Liver (tissue), 9 donors: ENCODE data around the gene HAO2. TPM values are rescaled to one million over a fixed set of nuclear protein-coding genes. Genes with fewer than 3 reads are reported as not detected.

Source experiments
- DNase-seq: peaks from one replicate; pipeline ENCODE4 v3.0.0-alpha.2; 2017; ENCODE audit warnings: low spot score
- H3K27ac ChIP-seq, 2 donors: one replicate each; pipeline ENCODE4 v1.7.0; 2013; ENCODE audit warnings: inconsistent platforms in 2 of 2, low read length in 2 of 2, control low read depth in 1 of 2, low read depth in 1 of 2, mild to moderate bottlenecking in 1 of 2
- H3K27me3 ChIP-seq, 4 donors: one replicate each; pipeline versions ENCODE4 v1.6.1 to v1.7.0; 2013; ENCODE audit warnings: low read length in 3 of 4, inconsistent platforms in 1 of 4, mild to moderate bottlenecking in 1 of 4, moderate library complexity in 1 of 4; ENCODE audit not compliant: control insufficient read depth in 4 of 4, insufficient read depth in 4 of 4
- H3K36me3 ChIP-seq, 4 donors: one replicate each; pipeline versions ENCODE4 v1.6.1 to v1.7.0; 2013; ENCODE audit warnings: low read length in 3 of 4, mild to moderate bottlenecking in 3 of 4, low read depth in 1 of 4, moderate library complexity in 1 of 4; ENCODE audit not compliant: control insufficient read depth in 4 of 4, insufficient read depth in 3 of 4
- H3K4me1 ChIP-seq, 4 donors: one replicate each; pipeline versions ENCODE4 v1.6.1 to v1.7.0; 2013; ENCODE audit warnings: low read length in 3 of 4, mild to moderate bottlenecking in 3 of 4, moderate library complexity in 1 of 4; ENCODE audit not compliant: control insufficient read depth in 4 of 4, insufficient read depth in 4 of 4
- H3K4me3 ChIP-seq, 3 donors: one replicate each; pipeline versions ENCODE4 v1.6.1 to v1.7.0; 2013; ENCODE audit warnings: low read length in 3 of 3, control low read depth in 1 of 3, low read depth in 1 of 3, mild to moderate bottlenecking in 1 of 3
- H3K9ac ChIP-seq, 2 donors: one replicate each; pipeline ENCODE4 v1.7.0; 2013; ENCODE audit warnings: low read length in 2 of 2, mild to moderate bottlenecking in 2 of 2, moderate library complexity in 2 of 2, control low read depth in 1 of 2, low read depth in 1 of 2
- H3K9me3 ChIP-seq, 4 donors: one replicate each; pipeline versions ENCODE4 v1.6.1 to v1.7.0; 2013; ENCODE audit warnings: low read length in 3 of 4; ENCODE audit not compliant: control insufficient read depth in 4 of 4
- EGR1 ChIP-seq, 2 donors: IDR thresholded peaks; 2 replicates each; pipeline ENCODE4 v1.6.1; 2016 to 2018; ENCODE audit warnings: antibody characterized with exemption in 2 of 2, low read depth in 2 of 2
- FOXA1 ChIP-seq: IDR thresholded peaks from 2 replicates; pipeline ENCODE4 v1.6.1; 2016; ENCODE audit warnings: antibody characterized with exemption
- FOXA2 ChIP-seq: IDR thresholded peaks from 2 replicates; pipeline ENCODE4 v1.6.1; 2016; ENCODE audit warnings: antibody characterized with exemption
- GABPA ChIP-seq, 2 donors: IDR thresholded peaks in 1 of 2; conservative IDR thresholded peaks in 1 of 2; 2 replicates each; pipeline ENCODE4 v1.6.1; 2016; ENCODE audit warnings: antibody characterized with exemption in 2 of 2, mild to moderate bottlenecking in 1 of 2, moderate library complexity in 1 of 2
- HNF4A ChIP-seq, 2 donors: conservative IDR thresholded peaks; 2 replicates each; pipeline ENCODE4 v1.6.1; 2016; ENCODE audit warnings: antibody characterized with exemption in 2 of 2, mild to moderate bottlenecking in 2 of 2
- HNF4G ChIP-seq: IDR thresholded peaks from 2 replicates; pipeline ENCODE4 v1.6.1; 2016; ENCODE audit warnings: antibody characterized with exemption
- JUND ChIP-seq, 2 donors: IDR thresholded peaks; 2 replicates each; pipeline ENCODE4 v1.6.1; 2016; ENCODE audit warnings: antibody characterized with exemption in 2 of 2
- NR2F2 ChIP-seq: IDR thresholded peaks from 2 replicates; pipeline ENCODE4 v1.6.1; 2016; ENCODE audit warnings: antibody characterized with exemption
- RAD21 ChIP-seq, 2 donors: IDR thresholded peaks; 2 replicates each; pipeline ENCODE4 v1.6.1; 2016; ENCODE audit warnings: antibody characterized with exemption in 2 of 2, mild to moderate bottlenecking in 2 of 2
- RXRA ChIP-seq, 2 donors: IDR thresholded peaks; 2 replicates each; pipeline ENCODE4 v1.6.1; 2017 to 2018; ENCODE audit warnings: antibody characterized with exemption in 2 of 2, mild to moderate bottlenecking in 1 of 2
- SP1 ChIP-seq: IDR thresholded peaks from 2 replicates; pipeline ENCODE4 v1.6.1; 2018; ENCODE audit warnings: antibody characterized with exemption, mild to moderate bottlenecking
- TAF1 ChIP-seq: conservative IDR thresholded peaks from 2 replicates; pipeline ENCODE4 v1.6.1; 2016; ENCODE audit warnings: antibody characterized with exemption, mild to moderate bottlenecking
- YY1 ChIP-seq: IDR thresholded peaks from 2 replicates; pipeline ENCODE4 v1.6.1; 2016; ENCODE audit warnings: antibody characterized with exemption, mild to moderate bottlenecking
- WGBS: extraction: QIAGEN DNeasy Blood & Tissue Kit; methylation state at CpG from one replicate; pipeline ENCODE4 v1.1.7; 2013; 5-methylcytosine and 5-hydroxymethylcytosine counted together
- polyA plus RNA-seq, 2 donors: library from polyadenylated mRNA; stranded (reverse) in 1 of 2; unstranded in 1 of 2; fragments of 200-250 nt in 1 of 2; fragments of >200 nt in 1 of 2; fragmentation: Nextera tagmentation in 1 of 2; extraction: Ambion mirVana in 1 of 2; gene quantifications; one replicate each; pipeline versions ENCODE4 v1.2.1 to v1.2.3, GENCODE V29; 2013 to 2015
- total RNA-seq, 2 donors: library from RNA; depleted of rRNA; stranded (reverse); fragments of >200 nt; gene quantifications; one replicate each; pipeline ENCODE4 v1.2.3, GENCODE V29; 2014
- TF ChIP-seq, protein P1 (sequence below): IDR thresholded peaks from 2 replicates; pipeline ENCODE4 v1.6.1; 2016; ENCODE audit warnings: antibody characterized with exemption, mild to moderate bottlenecking
- TF ChIP-seq, protein P2 (sequence below): IDR thresholded peaks from 2 replicates; pipeline ENCODE4 v1.6.1; 2016; ENCODE audit warnings: antibody characterized with exemption
- TF ChIP-seq, protein P3 (sequence below): IDR thresholded peaks from 2 replicates; pipeline ENCODE4 v1.6.1; 2016; ENCODE audit warnings: antibody characterized with exemption
- TF ChIP-seq, protein P4 (sequence below): IDR thresholded peaks from 2 replicates; pipeline ENCODE4 v1.6.1; 2016; ENCODE audit warnings: antibody characterized with exemption
- donor health status: healthy.
- donor health status: healthy.
- donor health status: healthy.
- donor health status: healthy.
- donor health status: healthy.

HAO2 gene
- total and polyA plus RNA-seq, 4 donors, result 8.2 to 377 (median 150) TPM

DNA sequence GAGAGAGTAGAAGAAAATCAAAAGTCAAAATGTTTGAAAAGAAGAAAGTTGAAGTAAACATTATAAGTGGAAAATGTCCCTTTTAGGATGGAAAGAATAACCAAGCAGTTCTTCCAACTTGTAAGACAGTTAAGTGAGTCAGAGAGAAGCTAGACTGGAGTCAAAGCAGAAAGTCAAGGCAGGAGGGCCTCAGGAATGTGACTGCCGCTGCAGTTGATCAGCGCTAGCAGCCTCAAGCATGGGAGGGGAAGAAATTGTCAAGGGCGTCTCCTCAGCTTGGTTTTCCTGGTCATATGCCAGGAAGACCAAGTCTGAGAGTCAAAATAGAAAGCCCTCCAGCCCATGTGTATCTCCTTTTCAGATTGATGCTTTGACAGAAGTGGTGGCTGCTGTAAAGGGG is 23.2 kb downstream of the HAO2 start:
- TF ChIP-seq TAF1 (no peak), SP1 (no peak), NR2F2 (no peak), HNF4G (no peak)
- Histone ChIP-seq H3K9me3 (no peaks in the 10 kb centered on the region), H3K9ac (no peak overlapping the region), H3K36me3 (peaks cover 0 to 25% (median 3%) of the 10 kb centered on the region in 4 donors), H3K4me3 (no peak overlapping the region), H3K27me3 (no peaks in the 10 kb centered on the region), H3K27ac (no peak overlapping the region), H3K4me1 (peaks cover 9 to 66% (median 33%) of the 10 kb centered on the region in 4 donors)
- 93% methylated on average over 3 of the region's 3 CpGs for WGBS
- DNase-seq, result no peak

DNA sequence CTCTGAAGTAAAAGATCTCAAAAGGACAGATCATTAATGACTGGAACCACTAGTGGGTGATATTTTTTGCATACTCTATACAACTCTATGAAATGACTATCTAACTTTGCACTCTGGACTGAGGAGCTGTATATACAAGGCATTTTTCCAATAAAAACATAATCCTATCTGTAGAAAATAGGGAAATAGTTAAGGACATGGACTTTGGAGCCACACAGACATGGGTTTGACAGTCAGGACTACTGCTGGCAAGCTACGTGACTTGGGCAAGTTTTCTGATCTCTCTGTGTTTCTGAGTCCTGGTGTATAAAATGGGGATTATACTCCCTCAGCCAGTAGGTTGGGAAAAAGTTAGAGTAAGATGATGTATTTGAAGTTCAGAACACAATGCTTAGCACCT is 25.5 kb downstream of the HAO2 start:
- no peaks in the 10 kb centered on the region for H3K27me3 ChIP-seq
- H3K36me3 ChIP-seq, result peaks cover 0 to 23% (median 3%) of the 10 kb centered on the region in 4 donors
- peaks cover 10 to 46% (median 17%) of the 10 kb centered on the region in 4 donors for H3K4me1 ChIP-seq
- 32% methylated on average over 1 of the region's 1 CpG for WGBS
- H3K4me3 ChIP-seq, result no peak overlapping the region
- peak; percentile 79 to 81 for TF ChIP-seq HNF4A (conservative IDR thresholded peaks at IDR 0.05)
- peak; percentile 27 for TF ChIP-seq SP1
- TF ChIP-seq, protein P1, sequence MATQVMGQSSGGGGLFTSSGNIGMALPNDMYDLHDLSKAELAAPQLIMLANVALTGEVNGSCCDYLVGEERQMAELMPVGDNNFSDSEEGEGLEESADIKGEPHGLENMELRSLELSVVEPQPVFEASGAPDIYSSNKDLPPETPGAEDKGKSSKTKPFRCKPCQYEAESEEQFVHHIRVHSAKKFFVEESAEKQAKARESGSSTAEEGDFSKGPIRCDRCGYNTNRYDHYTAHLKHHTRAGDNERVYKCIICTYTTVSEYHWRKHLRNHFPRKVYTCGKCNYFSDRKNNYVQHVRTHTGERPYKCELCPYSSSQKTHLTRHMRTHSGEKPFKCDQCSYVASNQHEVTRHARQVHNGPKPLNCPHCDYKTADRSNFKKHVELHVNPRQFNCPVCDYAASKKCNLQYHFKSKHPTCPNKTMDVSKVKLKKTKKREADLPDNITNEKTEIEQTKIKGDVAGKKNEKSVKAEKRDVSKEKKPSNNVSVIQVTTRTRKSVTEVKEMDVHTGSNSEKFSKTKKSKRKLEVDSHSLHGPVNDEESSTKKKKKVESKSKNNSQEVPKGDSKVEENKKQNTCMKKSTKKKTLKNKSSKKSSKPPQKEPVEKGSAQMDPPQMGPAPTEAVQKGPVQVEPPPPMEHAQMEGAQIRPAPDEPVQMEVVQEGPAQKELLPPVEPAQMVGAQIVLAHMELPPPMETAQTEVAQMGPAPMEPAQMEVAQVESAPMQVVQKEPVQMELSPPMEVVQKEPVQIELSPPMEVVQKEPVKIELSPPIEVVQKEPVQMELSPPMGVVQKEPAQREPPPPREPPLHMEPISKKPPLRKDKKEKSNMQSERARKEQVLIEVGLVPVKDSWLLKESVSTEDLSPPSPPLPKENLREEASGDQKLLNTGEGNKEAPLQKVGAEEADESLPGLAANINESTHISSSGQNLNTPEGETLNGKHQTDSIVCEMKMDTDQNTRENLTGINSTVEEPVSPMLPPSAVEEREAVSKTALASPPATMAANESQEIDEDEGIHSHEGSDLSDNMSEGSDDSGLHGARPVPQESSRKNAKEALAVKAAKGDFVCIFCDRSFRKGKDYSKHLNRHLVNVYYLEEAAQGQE, result no peak
- TF ChIP-seq RAD21 (IDR thresholded peaks at IDR 0.05), result peak in 1 of 2 donors; percentile 27
- TF ChIP-seq HNF4G, result peak; percentile 29
- no peak overlapping the region for H3K9ac ChIP-seq
- DNase-seq, result no peak
- no peak overlapping the region for H3K27ac ChIP-seq
- no peaks in the 10 kb centered on the region for H3K9me3 ChIP-seq

DNA sequence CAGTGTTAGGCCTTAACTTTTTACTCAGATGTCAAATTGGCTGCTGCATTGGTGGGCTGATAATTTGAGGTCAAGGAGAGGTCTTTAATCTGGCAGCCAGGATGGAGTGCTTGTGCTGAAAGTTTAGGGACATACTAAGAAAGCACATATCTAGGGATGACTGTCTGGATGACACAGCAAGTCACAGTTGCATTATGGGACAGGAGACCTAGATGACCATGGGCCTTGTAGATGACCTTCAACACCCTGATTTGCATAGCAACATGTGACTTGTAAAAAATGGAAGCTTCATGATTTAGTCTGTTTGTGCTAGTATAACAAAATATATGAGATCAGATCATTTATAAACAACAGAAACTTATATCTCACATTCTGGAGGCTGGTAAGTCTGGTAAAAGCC is 28.4 kb downstream of the HAO2 start:
- Histone ChIP-seq H3K4me3 (no peak overlapping the region), H3K36me3 (peaks cover 0 to 14% (median 3%) of the 10 kb centered on the region in 4 donors), H3K9ac (no peak overlapping the region), H3K9me3 (no peaks in the 10 kb centered on the region), H3K27ac (no peak overlapping the region), H3K4me1 (peaks cover 5 to 22% (median 7%) of the 10 kb centered on the region in 4 donors), H3K27me3 (no peaks in the 10 kb centered on the region)
- DNase-seq, result no peak
- TF ChIP-seq JUND (IDR thresholded peaks at IDR 0.05) (no peak), NR2F2 (no peak), HNF4G (no peak), RXRA (IDR thresholded peaks at IDR 0.05) (no peak), YY1 (no peak), FOXA2 (no peak), TAF1 (no peak), GABPA (IDR thresholded peaks at IDR 0.05 in 1 of 2, conservative IDR thresholded peaks at IDR 0.05 in 1 of 2) (no peak), RAD21 (IDR thresholded peaks at IDR 0.05) (no peak), FOXA1 (no peak), EGR1 (IDR thresholded peaks at IDR 0.05; ENCODE audit: low read depth in 2 of 2) (no peak), SP1 (no peak)
- TF ChIP-seq, protein P1, result no peak
- TF ChIP-seq, protein P2, sequence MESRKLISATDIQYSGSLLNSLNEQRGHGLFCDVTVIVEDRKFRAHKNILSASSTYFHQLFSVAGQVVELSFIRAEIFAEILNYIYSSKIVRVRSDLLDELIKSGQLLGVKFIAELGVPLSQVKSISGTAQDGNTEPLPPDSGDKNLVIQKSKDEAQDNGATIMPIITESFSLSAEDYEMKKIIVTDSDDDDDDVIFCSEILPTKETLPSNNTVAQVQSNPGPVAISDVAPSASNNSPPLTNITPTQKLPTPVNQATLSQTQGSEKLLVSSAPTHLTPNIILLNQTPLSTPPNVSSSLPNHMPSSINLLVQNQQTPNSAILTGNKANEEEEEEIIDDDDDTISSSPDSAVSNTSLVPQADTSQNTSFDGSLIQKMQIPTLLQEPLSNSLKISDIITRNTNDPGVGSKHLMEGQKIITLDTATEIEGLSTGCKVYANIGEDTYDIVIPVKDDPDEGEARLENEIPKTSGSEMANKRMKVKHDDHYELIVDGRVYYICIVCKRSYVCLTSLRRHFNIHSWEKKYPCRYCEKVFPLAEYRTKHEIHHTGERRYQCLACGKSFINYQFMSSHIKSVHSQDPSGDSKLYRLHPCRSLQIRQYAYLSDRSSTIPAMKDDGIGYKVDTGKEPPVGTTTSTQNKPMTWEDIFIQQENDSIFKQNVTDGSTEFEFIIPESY, result no peak
- TF ChIP-seq, protein P3, sequence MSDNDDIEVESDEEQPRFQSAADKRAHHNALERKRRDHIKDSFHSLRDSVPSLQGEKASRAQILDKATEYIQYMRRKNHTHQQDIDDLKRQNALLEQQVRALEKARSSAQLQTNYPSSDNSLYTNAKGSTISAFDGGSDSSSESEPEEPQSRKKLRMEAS, result no peak
- TF ChIP-seq, protein P4, sequence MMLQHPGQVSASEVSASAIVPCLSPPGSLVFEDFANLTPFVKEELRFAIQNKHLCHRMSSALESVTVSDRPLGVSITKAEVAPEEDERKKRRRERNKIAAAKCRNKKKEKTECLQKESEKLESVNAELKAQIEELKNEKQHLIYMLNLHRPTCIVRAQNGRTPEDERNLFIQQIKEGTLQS, result no peak
